BLaER1 treated with 17β-estradiol and CSF1 and Interleukin-3, amounts not matched to agents 10 nM and 100 nM (cell line): ENCODE measurements around the gene SELENOO.

ENCODE experiments used
- H3K27ac ChIP-seq, 11 experiments: shearing (Covaris generic); formaldehyde crosslinking; 2 replicates each; pipeline ENCODE4 v1.8.1; 2022
- H3K27me3 ChIP-seq, 11 experiments: shearing (Covaris generic); formaldehyde crosslinking; 2 replicates each; pipeline ENCODE4 v1.8.1; 2022
- H3K36me3 ChIP-seq, 11 experiments: shearing (Covaris generic); formaldehyde crosslinking; 2 replicates each; pipeline ENCODE4 v1.8.1; 2022
- H3K4me1 ChIP-seq, 10 experiments: shearing (Covaris generic); formaldehyde crosslinking; 2 replicates each; pipeline ENCODE4 v1.8.1; 2022
- H3K4me2 ChIP-seq, 11 experiments: shearing (Covaris generic); formaldehyde crosslinking; 2 replicates each; pipeline ENCODE4 v1.8.1; 2022
- H3K4me3 ChIP-seq, 10 experiments: shearing (Covaris generic); formaldehyde crosslinking; 2 replicates each; pipeline ENCODE4 v1.8.1; 2022
- H3K9ac ChIP-seq, 11 experiments: shearing (Covaris generic); formaldehyde crosslinking; 2 replicates each; pipeline ENCODE4 v1.8.1; 2022
- H3K9me3 ChIP-seq, 11 experiments: shearing (Covaris generic); formaldehyde crosslinking; replicated peaks in 1 of 11; 2 replicates each; pipeline ENCODE4 v1.8.1; 2022
- H4K20me1 ChIP-seq, 11 experiments: shearing (Covaris generic); formaldehyde crosslinking; 2 replicates each; pipeline ENCODE4 v1.8.1; 2022
- Cebpa-rat ChIP-seq, 11 experiments: shearing (Covaris generic); IDR thresholded peaks; 2 replicates each; pipeline ENCODE4 v1.8.1; 2022

The SELENOO gene

DNA sequence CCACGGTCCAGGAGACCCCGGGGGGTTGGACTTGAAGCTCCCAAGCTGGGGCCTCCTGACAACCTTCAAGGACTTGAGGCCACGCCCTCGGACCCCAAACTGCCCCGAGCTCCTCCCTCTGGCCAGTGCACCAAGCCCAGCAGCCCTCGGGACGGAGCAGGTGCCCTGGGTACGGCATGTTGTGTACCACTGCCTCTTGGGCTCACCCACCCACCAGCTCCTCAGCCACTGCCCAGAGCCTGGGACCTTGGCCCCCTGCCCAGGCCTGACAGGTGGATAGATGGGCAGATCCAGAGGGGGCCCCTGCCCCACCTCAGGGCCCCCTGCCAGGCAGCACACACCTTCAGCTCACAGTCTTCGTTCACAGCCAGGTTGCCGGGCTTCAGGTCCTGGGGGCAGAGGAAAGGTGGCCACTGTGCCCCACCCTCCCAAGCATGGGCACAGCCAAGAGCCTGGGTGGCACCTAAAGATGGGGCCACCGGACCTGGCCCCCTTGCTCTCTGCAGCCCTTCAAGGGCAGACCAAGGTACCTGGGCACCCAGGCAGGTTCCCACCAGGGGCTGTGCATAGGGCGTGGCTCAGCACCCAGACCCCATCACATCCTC is 55.5 kb downstream of the SELENOO start:
- Histone ChIP-seq H3K4me2 (no peak overlapping the region), H3K4me3 (no peak overlapping the region), H4K20me1 (peaks cover 10 to 91% (median 55%) of the 10 kb centered on the region in 11 experiments; a peak in 21 of 22 replicates), H3K9ac (no peak overlapping the region), H3K9me3 (no peaks in the 10 kb centered on the region), H3K4me1 (peaks cover 18 to 41% (median 25%) of the 10 kb centered on the region in 10 experiments), H3K27ac (no peak overlapping the region), H3K27me3 (no peaks in the 10 kb centered on the region), H3K36me3 (peaks cover 12 to 68% (median 44%) of the 10 kb centered on the region in 11 experiments; a peak in 20 of 22 replicates)
- TF ChIP-seq Cebpa-rat (IDR thresholded peaks at IDR 0.05), result no peak

DNA sequence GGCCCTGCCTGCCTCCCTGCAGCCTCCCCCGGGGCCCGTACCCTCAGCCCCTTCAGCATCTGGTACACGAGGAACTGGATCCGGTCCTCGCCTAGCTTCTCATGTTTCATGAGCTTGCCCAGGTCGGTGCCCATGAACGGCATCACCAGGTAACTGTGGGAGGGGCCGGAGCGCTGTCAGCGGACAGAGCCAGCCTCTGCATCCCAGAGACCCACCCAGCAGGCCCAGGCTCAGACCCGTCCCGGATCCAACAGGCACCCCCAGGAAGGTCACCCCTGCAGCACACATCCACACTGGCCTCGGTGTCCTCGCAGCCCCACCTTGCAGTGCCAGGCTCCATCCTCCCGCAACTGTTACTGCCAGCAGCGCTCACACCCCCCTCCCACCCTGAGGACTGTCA is 56.2 kb downstream of the SELENOO start:
- no peak overlapping the region for H3K4me3 ChIP-seq
- H3K4me1 ChIP-seq, result peaks cover 13 to 36% (median 21%) of the 10 kb centered on the region in 10 experiments
- peaks cover 10 to 84% (median 48%) of the 10 kb centered on the region in 11 experiments; a peak in 21 of 22 replicates for H4K20me1 ChIP-seq
- no peak overlapping the region for H3K27ac ChIP-seq
- no peaks in the 10 kb centered on the region for H3K9me3 ChIP-seq
- H3K4me2 ChIP-seq, result no peak overlapping the region
- TF ChIP-seq Cebpa-rat (IDR thresholded peaks at IDR 0.05), result no peak
- no peaks in the 10 kb centered on the region for H3K27me3 ChIP-seq
- peaks cover 12 to 68% (median 44%) of the 10 kb centered on the region in 11 experiments; a peak in 20 of 22 replicates for H3K36me3 ChIP-seq
- H3K9ac ChIP-seq, result no peak overlapping the region

DNA sequence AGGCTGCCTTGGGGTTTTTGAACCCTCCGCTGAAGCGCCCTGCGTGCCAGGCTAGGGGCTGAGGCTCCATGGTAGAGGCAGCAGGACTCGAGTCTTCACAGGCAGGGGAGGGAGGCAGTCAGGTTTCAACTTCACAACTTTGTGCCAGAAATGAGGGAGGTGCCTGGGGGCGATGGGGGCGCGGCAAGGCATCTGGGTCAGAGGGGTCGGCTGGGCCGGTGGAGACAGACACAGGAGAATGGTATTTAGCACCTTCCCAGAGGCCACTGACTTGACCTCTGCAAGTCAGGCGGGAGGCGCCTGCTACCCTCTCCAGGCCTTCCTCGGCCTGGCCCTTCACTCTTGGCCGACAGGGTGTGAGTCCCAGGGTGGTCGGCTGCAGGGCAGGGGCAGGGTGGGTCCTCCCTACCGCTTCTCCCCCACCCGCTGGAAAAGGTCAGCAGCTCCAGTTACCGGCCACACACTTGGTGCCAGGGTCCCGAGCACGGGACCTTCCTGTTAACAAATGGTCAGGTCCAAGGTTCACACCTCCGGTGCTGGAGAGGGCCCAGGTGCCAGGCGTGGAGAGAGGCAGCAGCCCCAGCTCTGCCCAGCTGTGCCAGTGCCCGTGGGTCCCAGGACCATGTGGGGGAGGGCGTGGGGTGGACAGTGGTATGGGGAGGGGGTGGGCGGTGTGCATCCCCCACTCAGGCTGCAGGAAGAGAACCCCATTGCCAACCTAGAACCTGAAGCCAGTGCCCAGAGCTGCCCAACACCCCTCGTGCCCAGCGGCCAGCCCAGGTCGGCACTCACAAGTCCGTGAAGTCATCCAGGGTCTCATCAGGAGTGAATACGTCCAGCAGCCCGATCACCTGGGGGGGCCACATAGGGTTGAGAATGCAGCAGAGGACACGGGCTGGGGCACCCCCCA is 56.9 kb downstream of the SELENOO start:
- H4K20me1 ChIP-seq, result peaks cover 10 to 77% (median 41%) of the 10 kb centered on the region in 11 experiments; a peak in 21 of 22 replicates
- peak overlapping the region in 3 of 11 experiments; percentile 41 to 46 (median 44); a peak in 2 of 22 replicates for H3K9ac ChIP-seq
- H3K27ac ChIP-seq, result no peak overlapping the region
- peaks cover 12 to 66% (median 42%) of the 10 kb centered on the region in 11 experiments; a peak in 20 of 22 replicates for H3K36me3 ChIP-seq
- H3K27me3 ChIP-seq, result no peaks in the 10 kb centered on the region
- no peak overlapping the region for H3K4me2 ChIP-seq
- H3K9me3 ChIP-seq, result no peaks in the 10 kb centered on the region
- H3K4me1 ChIP-seq, result peaks cover 19 to 36% (median 26%) of the 10 kb centered on the region in 10 experiments
- TF ChIP-seq Cebpa-rat (IDR thresholded peaks at IDR 0.05), result no peak
- no peak overlapping the region for H3K4me3 ChIP-seq

DNA sequence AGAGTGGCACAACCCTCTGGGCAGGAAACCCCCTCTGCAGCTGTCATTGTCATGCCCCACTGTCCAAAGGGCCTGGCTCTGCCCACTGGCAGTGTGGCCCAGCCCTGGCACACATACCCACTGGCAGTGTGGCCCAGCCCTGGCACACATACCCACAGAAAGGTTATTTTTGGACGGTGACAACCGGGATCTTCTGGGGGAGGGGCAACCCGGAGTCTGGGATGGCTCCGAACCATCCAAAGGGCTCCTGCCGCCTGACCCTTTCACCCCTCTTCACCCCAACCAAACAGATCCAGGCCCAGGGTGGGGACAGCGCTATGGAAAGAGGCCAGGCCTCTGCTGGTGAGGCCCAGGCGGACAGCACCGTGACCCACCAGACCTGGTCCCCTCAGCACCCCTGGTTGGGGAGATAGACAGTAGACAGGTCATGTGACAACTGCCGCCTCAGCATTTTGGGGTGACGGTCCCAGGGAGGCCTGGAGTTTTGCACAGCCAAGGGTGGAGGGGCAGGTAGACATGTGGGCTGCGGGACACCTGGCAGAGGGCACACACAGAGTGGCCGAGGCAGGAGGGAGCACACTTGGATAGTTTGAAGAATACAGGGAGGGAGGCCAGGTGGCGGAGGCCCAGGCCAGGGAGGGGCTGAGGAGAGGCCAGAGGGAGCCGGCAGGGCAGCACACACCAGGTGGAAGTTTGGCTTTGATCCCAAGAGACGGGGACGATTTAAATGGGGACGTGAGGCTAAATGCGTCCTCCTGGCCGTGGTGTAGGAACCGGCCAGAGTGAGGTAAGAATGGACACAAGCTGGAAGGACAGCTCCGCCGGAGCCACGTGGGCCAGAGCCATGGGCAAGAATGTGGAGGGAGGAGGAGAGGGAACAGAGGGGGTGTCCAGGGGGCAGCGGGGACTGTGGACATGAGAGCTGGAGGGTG is 57.8 kb downstream of the SELENOO start:
- TF ChIP-seq Cebpa-rat (IDR thresholded peaks at IDR 0.05), result no peak
- Histone ChIP-seq H3K9ac (peak overlapping the region in 7 of 11 experiments; percentile 8 to 57 (median 41); a peak in 5 of 22 replicates), H3K9me3 (no peaks in the 10 kb centered on the region), H3K36me3 (peaks cover 12 to 58% (median 36%) of the 10 kb centered on the region in 11 experiments; a peak in 20 of 22 replicates), H3K4me1 (peaks cover 27 to 41% (median 35%) of the 10 kb centered on the region in 10 experiments), H3K4me3 (no peak overlapping the region), H3K27ac (no peak overlapping the region), H3K27me3 (no peaks in the 10 kb centered on the region), H4K20me1 (peaks cover 10 to 70% (median 38%) of the 10 kb centered on the region in 11 experiments; a peak in 18 of 22 replicates), H3K4me2 (peak overlapping the region in 8 of 11 experiments; percentile 11 to 59 (median 32); a peak in 10 of 22 replicates)

DNA sequence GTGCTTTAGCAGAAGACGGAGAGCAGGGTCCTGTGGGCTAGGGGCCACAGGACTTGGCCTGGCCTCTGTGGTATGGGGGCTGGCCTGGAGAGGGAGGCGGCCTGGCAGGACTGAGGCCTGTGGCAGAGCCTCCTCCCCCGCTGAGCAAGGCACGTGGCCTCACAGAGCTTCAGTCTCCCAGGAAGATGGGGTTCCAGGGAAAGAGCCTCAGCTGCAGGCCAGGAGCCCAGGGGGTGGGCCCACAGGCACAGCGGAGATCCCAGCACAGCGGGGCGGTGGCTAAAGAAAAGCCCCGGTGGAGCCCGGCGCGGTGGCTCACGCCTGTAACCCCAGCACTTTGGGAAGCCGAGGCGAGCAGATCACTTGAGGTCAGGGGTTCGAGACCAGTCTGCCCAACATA is 58.5 kb downstream of the SELENOO start:
- peak overlapping the region in 8 of 11 experiments; percentile 11 to 59 (median 32); a peak in 12 of 22 replicates for H3K4me2 ChIP-seq
- H3K4me1 ChIP-seq, result peaks cover 29 to 43% (median 36%) of the 10 kb centered on the region in 10 experiments
- H3K36me3 ChIP-seq, result peaks cover 12 to 52% (median 35%) of the 10 kb centered on the region in 11 experiments; a peak in 20 of 22 replicates
- peaks cover 10 to 64% (median 38%) of the 10 kb centered on the region in 11 experiments; a peak in 18 of 22 replicates for H4K20me1 ChIP-seq
- no peak overlapping the region for H3K4me3 ChIP-seq
- H3K9me3 ChIP-seq, result no peaks in the 10 kb centered on the region
- no peak for TF ChIP-seq Cebpa-rat (IDR thresholded peaks at IDR 0.05)
- H3K9ac ChIP-seq, result peak overlapping the region in 6 of 11 experiments; percentile 8 to 57 (median 38); a peak in 3 of 22 replicates
- no peaks in the 10 kb centered on the region for H3K27me3 ChIP-seq
- H3K27ac ChIP-seq, result no peak overlapping the region

DNA sequence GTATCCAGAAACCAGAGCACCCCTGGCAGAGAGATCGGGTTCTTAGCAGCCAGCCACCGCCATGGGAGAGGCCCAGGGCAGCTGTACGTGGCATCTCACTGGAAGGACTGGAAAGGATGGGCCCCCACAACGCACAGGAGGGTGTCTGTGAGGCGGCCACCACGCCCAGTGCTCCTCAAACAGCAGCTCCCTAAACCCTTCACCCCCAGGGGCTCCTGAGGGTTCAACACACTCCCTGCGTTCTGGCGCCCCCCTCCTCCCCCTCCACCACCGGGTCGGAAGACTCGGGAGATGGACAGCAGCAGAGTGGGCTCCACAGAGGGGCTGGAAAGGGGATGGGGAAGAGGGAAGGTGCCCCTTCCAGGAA is 59.6 kb downstream of the SELENOO start:
- peak overlapping the region; percentile 76 to 86 (median 84) for H3K9ac ChIP-seq

DNA sequence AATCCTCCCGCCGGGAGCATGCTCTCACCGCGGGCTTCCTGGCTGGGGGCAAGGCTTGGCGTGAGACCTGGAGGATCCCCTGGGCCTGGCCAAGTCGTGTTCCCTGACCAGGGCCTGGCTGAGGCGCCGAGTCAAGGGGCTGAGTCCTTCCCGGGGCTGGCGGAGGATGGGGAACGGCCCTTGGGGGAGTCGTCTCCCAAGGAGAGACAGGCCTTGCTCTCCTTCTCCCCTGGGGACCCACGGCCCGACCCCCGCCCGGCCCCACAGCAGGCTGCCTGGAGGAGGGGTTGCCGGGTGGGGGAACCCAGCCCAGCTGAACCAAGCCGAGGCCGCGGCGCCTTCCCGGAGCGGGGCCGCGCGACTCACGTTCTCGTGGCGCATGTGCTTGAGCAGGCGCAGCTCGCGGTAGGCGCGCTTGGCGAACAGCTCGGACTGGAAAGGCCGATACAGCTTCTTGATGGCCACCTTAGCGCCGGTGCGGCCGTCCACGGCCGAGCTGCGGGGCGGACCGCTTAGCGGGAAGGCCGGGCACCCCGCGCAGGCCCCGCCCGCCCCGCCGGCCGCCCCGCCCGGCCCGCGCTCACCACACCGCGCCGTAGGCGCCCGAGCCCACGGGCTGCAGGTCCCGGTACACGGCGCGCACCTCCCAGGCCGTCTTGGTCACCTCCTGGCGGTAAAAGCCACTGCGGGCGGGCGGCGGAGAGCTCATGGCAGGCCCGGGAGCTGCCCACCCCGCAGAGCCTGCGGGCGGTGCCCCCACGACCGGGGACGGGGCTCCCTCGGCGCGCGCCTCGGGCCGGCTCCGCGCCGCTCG is 60.2 kb downstream of the SELENOO start:
- Histone ChIP-seq H3K4me3 (peak overlapping the region; percentile 71 to 80 (median 76)), H3K27ac (peak overlapping the region; percentile 46 to 83 (median 75); a peak in 21 of 22 replicates), H3K4me2 (peak overlapping the region; percentile 92 to 99 (median 97)), H4K20me1 (peaks cover 10 to 55% (median 37%) of the 10 kb centered on the region in 11 experiments; a peak in 18 of 22 replicates), H3K27me3 (no peaks in the 10 kb centered on the region), H3K9me3 (no peaks in the 10 kb centered on the region), H3K4me1 (peaks cover 36 to 57% (median 45%) of the 10 kb centered on the region in 10 experiments), H3K36me3 (peaks cover 12 to 43% (median 24%) of the 10 kb centered on the region in 11 experiments; a peak in 19 of 22 replicates), H3K9ac (peak overlapping the region; percentile 76 to 86 (median 84))
- TF ChIP-seq Cebpa-rat (IDR thresholded peaks at IDR 0.05), result no peak

More for the DNA sequence above, 59.6 kb downstream of the SELENOO start:
- Histone ChIP-seq H3K27me3 (no peaks in the 10 kb centered on the region), H3K4me3 (peak overlapping the region; percentile 71 to 80 (median 76)), H3K36me3 (peaks cover 12 to 49% (median 29%) of the 10 kb centered on the region in 11 experiments; a peak in 20 of 22 replicates), H3K4me1 (peaks cover 33 to 54% (median 43%) of the 10 kb centered on the region in 10 experiments), H4K20me1 (peaks cover 10 to 61% (median 38%) of the 10 kb centered on the region in 11 experiments; a peak in 18 of 22 replicates), H3K9me3 (no peaks in the 10 kb centered on the region), H3K27ac (peak overlapping the region; percentile 46 to 83 (median 75); a peak in 21 of 22 replicates), H3K4me2 (peak overlapping the region; percentile 92 to 99 (median 97))
- TF ChIP-seq Cebpa-rat (IDR thresholded peaks at IDR 0.05), result no peak
